HT1080 (cell line): ENCODE measurements around the gene ARHGAP26. TPM values are rescaled to one million over a fixed set of nuclear protein-coding genes. Genes with fewer than 3 reads are reported as not detected.

Source experiments
- DNase-seq: peaks from one replicate; pipeline ENCODE4 v3.0.0-alpha.2; 2015; ENCODE audit warnings: low read depth
- total RNA-seq: library from RNA; depleted of rRNA; stranded (reverse); fragments of >200 nt; shearing (Covaris generic); gene quantifications from 2 replicates; pipeline ENCODE4 v1.2.3, GENCODE V29; 2014

ARHGAP26 gene
- total RNA-seq, 1 experiment from 2014 or later = 9.9 TPM

GRCh38 chr5:143214890-143215289, 444.7 kb downstream of the ARHGAP26 start:
- no peak for DNase-seq

GRCh38 chr5:143215690-143216089, 445.5 kb downstream of the ARHGAP26 start:
- no peak for DNase-seq

GRCh38 chr5:143216211-143216610, 446.0 kb downstream of the ARHGAP26 start:
- DNase-seq = no peak

- peak; percentile 32 for DNase-seq
These were observed 447.1 kb downstream of the ARHGAP26 start for GRCh38 chr5:143217065-143217803.

- no peak for DNase-seq
These were observed 447.6 kb downstream of the ARHGAP26 start for GRCh38 chr5:143217804-143218160.

- DNase-seq = no peak
These were observed 448.5 kb downstream of the ARHGAP26 start for GRCh38 chr5:143218517-143219170.

GRCh38 chr5:143219696-143220095, 449.5 kb downstream of the ARHGAP26 start:
- DNase-seq = no peak

- no peak for DNase-seq
These were observed 450.6 kb downstream of the ARHGAP26 start for GRCh38 chr5:143220748-143221251.

GRCh38 chr5:143222287-143223231, 452.4 kb downstream of the ARHGAP26 start:
- no peak for DNase-seq

- no peak for DNase-seq
These were observed 454.5 kb downstream of the ARHGAP26 start for GRCh38 chr5:143224672-143225071.

- DNase-seq = no peak
These were observed 455.3 kb downstream of the ARHGAP26 start for GRCh38 chr5:143225511-143225910.

- no peak for DNase-seq
These were observed 456.2 kb downstream of the ARHGAP26 start for GRCh38 chr5:143226361-143226760.

- DNase-seq = no peak
These were observed 456.7 kb downstream of the ARHGAP26 start for GRCh38 chr5:143226872-143227271.

GRCh38 chr5:143227301-143227700, 457.1 kb downstream of the ARHGAP26 start:
- no peak for DNase-seq

- DNase-seq = no peak
These were observed 458.6 kb downstream of the ARHGAP26 start for GRCh38 chr5:143228597-143229293.

- DNase-seq = no peak
These were observed 459.3 kb downstream of the ARHGAP26 start for GRCh38 chr5:143229426-143229895.

GRCh38 chr5:143229896-143230675, 459.9 kb downstream of the ARHGAP26 start:
- no peak for DNase-seq

GRCh38 chr5:143230676-143230996, 460.5 kb downstream of the ARHGAP26 start:
- no peak for DNase-seq

GRCh38 chr5:143231416-143231815, 461.2 kb downstream of the ARHGAP26 start:
- DNase-seq = no peak
